LNCaP clone FGC (cell line): ENCODE measurements around the gene TLR2.

Experiments used
- DNase-seq: peaks from one replicate; pipeline ENCODE4 v3.0.0-alpha.2; 2011; ENCODE audit warnings: low read depth
- H3K4me3 ChIP-seq: 2 replicates; pipeline ENCODE4 v1.5.1; 2011; ENCODE audit warnings: mild to moderate bottlenecking, low read depth, low read length, control low read depth
- TF ChIP-seq, protein P1 (sequence below): IDR thresholded peaks from 2 replicates; pipeline ENCODE4 v1.5.1; 2012; ENCODE audit warnings: mild to moderate bottlenecking; ENCODE audit not compliant: control insufficient read depth, insufficient read depth; ENCODE audit errors: extremely low read depth

Gene TLR2

DNA sequence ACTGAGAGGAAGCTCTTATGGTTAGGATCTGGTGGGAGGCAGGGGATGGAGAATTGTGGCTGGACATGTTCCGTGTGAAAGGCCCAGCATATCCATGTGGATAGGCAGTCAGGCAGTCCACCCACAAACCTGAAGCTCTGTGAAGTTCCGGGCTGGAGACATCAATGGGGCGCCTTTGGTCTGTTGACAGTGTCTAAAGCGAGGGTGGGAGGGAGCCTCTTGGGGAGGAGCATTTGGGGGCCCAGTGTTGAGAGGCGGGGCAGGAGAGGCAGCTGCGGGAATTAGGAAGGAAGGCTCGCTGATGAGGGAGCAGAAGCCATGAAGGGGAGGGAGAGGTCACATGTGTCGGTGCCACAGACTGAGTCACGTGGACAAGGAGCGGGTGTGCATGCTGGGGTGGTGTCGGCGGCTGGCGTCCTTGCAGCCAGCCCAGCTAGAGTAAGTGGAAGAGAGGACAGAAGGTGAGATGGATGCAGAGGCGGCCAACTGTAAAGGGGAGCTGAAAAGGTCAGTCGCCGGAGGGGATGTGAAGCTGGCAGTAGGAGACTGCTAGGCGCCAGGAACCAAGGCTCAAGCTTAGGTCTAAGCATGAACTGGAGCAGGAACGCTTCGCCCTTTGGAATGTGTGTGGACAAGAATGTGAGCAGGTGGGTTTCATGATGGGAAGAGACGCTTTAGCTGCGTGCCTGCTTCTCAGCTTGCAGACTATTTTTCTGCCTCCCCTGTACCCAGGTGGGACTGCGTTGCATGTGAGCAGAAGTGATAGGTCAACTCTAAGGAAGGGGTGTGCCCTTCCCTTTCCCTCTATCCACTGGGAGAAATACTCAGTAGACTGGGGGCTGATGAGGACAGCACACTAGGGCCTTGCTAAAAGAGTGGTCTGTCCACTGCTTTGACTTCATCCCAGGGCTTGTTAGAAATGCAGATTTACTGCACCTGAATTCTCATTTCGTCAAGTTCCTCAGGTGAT lies 44.0 kb upstream of the TLR2 start:
- H3K4me3 ChIP-seq: no peak overlapping the region
- TF ChIP-seq, protein P1, sequence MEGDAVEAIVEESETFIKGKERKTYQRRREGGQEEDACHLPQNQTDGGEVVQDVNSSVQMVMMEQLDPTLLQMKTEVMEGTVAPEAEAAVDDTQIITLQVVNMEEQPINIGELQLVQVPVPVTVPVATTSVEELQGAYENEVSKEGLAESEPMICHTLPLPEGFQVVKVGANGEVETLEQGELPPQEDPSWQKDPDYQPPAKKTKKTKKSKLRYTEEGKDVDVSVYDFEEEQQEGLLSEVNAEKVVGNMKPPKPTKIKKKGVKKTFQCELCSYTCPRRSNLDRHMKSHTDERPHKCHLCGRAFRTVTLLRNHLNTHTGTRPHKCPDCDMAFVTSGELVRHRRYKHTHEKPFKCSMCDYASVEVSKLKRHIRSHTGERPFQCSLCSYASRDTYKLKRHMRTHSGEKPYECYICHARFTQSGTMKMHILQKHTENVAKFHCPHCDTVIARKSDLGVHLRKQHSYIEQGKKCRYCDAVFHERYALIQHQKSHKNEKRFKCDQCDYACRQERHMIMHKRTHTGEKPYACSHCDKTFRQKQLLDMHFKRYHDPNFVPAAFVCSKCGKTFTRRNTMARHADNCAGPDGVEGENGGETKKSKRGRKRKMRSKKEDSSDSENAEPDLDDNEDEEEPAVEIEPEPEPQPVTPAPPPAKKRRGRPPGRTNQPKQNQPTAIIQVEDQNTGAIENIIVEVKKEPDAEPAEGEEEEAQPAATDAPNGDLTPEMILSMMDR: no peak
- DNase-seq: no peak

- no peak for DNase-seq
- H3K4me3 ChIP-seq: no peak overlapping the region
- TF ChIP-seq, protein P1: no peak
Observed at GRCh38 chr4:153641532-153641931, 42.5 kb upstream of the TLR2 start.

GRCh38 chr4:153643406-153644383 lies 40.4 kb upstream of the TLR2 start:
- TF ChIP-seq, protein P1: peak; percentile 58
- peak; percentile 26 for DNase-seq
- H3K4me3 ChIP-seq: no peak overlapping the region

GRCh38 chr4:153645183-153645582 lies 38.9 kb upstream of the TLR2 start:
- DNase-seq: no peak
- TF ChIP-seq, protein P1: no peak
- H3K4me3 ChIP-seq: no peak overlapping the region

DNA sequence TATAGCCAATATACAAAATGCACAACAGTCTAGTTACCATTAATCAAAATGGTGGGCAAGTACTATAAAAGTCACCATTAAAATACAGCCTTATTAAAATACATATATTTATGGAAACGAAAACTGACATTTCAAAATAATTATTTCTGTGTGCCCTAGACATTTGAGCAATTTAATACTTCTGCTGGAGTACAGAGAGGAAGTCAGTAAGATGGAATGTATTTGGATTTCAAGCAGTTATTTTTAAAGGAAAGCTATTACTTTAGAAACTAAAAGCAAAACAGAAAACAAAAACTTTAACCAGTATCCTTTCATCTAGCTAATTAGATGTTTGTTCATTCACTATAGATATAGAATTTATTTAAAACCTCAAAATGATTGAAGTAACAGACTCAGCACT lies 37.8 kb upstream of the TLR2 start:
- TF ChIP-seq, protein P1: no peak
- no peak for DNase-seq
- H3K4me3 ChIP-seq: no peak overlapping the region

DNA sequence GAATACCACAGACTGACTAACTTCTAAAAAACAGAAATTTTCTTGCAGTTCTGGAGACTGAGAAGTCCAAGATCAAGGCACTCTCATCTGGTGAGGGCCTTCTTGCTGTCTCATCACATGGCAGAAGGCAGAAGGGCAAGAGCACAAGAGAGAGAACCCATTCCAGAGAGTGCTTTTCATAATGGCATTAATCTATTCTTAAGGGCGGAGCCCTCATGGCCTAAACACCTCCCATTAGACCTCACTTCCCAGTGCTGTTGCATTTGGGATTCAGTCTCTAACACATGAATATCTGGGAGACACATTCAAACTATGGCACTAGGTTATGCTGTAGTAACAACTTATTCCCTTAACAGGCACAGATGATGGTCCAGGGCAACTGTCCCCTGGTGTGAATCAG lies 37.1 kb upstream of the TLR2 start:
- no peak for DNase-seq
- TF ChIP-seq, protein P1: no peak
- H3K4me3 ChIP-seq: no peak overlapping the region
